NT2/D1 (cell line): ENCODE measurements around the gene PCGF6.
"Not testable (repeated sequence)": the region's sequence is repeated elsewhere in the genome, so short reads cannot be mapped to it uniquely, and the experiment has no call there.

Experiments
- SUZ12 ChIP-seq: IDR thresholded peaks from 2 replicates; pipeline ENCODE4 v1.6.1; 2011; ENCODE audit not compliant: insufficient read length, insufficient read depth; ENCODE audit errors: extremely low read depth
- ZNF274 ChIP-seq: IDR thresholded peaks from 2 replicates; pipeline ENCODE4 v1.6.1; 2011; ENCODE audit warnings: mild to moderate bottlenecking, low read depth, low read length

DNA sequence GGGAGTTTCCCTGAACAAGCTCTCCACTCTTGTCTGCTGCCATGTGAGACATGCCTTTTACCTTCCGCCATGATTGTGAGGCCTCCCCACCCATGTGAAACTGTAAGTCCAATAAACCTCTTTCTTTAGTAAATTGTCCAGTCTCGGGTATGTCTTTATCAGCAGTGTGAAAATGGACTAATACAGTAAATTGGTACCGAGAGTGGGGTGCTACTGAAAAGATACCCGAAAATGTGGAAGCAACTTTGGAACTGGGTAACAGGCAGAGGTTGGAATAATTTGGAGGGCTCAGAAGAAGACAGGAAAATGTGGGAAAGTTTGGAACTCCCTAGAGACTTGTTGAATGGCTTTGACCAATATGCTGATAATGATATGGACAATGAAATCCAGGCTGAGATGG is 92.0 kb downstream of the PCGF6 start:
- TF ChIP-seq ZNF274, SUZ12: not testable (repeated sequence)
